ENCODE data around the gene RPS26.
A peak's percentile ranks its signal among the peaks of the same experiment; 100 is the strongest.

RPS26 gene

GRCh38 chr12:56084958-56085543, 43.3 kb downstream of the RPS26 start:
- peaks cover 25% of the 10 kb centered on the region for H3K27me3 Mint-ChIP-seq (ENCODE audit: low read depth)
- H3K9me3 Mint-ChIP-seq, result no peaks in the 10 kb centered on the region
- TF ChIP-seq CTCF (IDR thresholded peaks at IDR 0.05; ENCODE audit: unreplicated experiment in 3 of 3), result no peak
- H3K4me3 Mint-ChIP-seq, result peak overlapping the region in 1 of 3 experiments; percentile 45
- H3K36me3 Mint-ChIP-seq (ENCODE audit: low read depth), result peaks cover 15% of the 10 kb centered on the region
- H3K27ac Mint-ChIP-seq, result no peak overlapping the region
- peaks cover 15% of the 10 kb centered on the region for H3K4me1 Mint-ChIP-seq

GRCh38 chr12:56086096-56086495, 44.4 kb downstream of the RPS26 start:
- Mint-ChIP-seq H3K4me3 (no peak overlapping the region), H3K36me3 (ENCODE audit: low read depth) (peaks cover 20% of the 10 kb centered on the region), H3K4me1 (peaks cover 11% of the 10 kb centered on the region), H3K9me3 (no peaks in the 10 kb centered on the region), H3K27ac (no peak overlapping the region), H3K27me3 (ENCODE audit: low read depth) (peaks cover 17% of the 10 kb centered on the region)
- no peak for TF ChIP-seq CTCF (IDR thresholded peaks at IDR 0.05; ENCODE audit: unreplicated experiment in 3 of 3)

GRCh38 chr12:56086608-56087007, 44.9 kb downstream of the RPS26 start:
- H3K27me3 Mint-ChIP-seq (ENCODE audit: low read depth), result peaks cover 12% of the 10 kb centered on the region
- H3K36me3 Mint-ChIP-seq (ENCODE audit: low read depth), result peaks cover 20% of the 10 kb centered on the region
- H3K9me3 Mint-ChIP-seq, result no peaks in the 10 kb centered on the region
- no peak overlapping the region for H3K27ac Mint-ChIP-seq
- H3K4me3 Mint-ChIP-seq, result no peak overlapping the region
- H3K4me1 Mint-ChIP-seq, result peaks cover 9% of the 10 kb centered on the region
- TF ChIP-seq CTCF (IDR thresholded peaks at IDR 0.05; ENCODE audit: unreplicated experiment in 3 of 3), result no peak

GRCh38 chr12:56087220-56087619, 45.5 kb downstream of the RPS26 start:
- no peaks in the 10 kb centered on the region for H3K9me3 Mint-ChIP-seq
- peaks cover 20% of the 10 kb centered on the region for H3K36me3 Mint-ChIP-seq (ENCODE audit: low read depth)
- TF ChIP-seq CTCF (IDR thresholded peaks at IDR 0.05; ENCODE audit: unreplicated experiment in 3 of 3), result no peak
- no peak overlapping the region for H3K27ac Mint-ChIP-seq
- no peak overlapping the region for H3K4me3 Mint-ChIP-seq
- peaks cover 9% of the 10 kb centered on the region for H3K4me1 Mint-ChIP-seq
- peaks cover 6% of the 10 kb centered on the region for H3K27me3 Mint-ChIP-seq (ENCODE audit: low read depth)

Data from nephron (organoid).